Thyroid gland (tissue), 4 donors: ENCODE measurements around the gene UROC1. TPM values are rescaled to one million over a fixed set of nuclear protein-coding genes. Genes with fewer than 3 reads are reported as not detected.

Experiments used
- DNase-seq, 2 donors: peaks; one replicate each; pipeline ENCODE4 v3.0.0-alpha.2; 2019
- H3K27ac ChIP-seq, 3 donors: fragments of 200-600 bp; sonication (generic); 1 replicate in 2 of 3; 2 replicates in 1 of 3; pipeline ENCODE4 v1.5.1; 2016 to 2019; ENCODE audit warnings: mild to moderate bottlenecking in 1 of 3, moderate library complexity in 1 of 3
- H3K27me3 ChIP-seq: fragments of 200-600 bp; sonication (generic); one replicate; pipeline ENCODE4 v1.5.1; 2019
- H3K36me3 ChIP-seq, 2 donors: fragments of 200-600 bp; sonication (generic); one replicate each; pipeline ENCODE4 v1.5.1; 2016 to 2019
- H3K4me1 ChIP-seq, 2 donors: fragments of 200-600 bp; sonication (generic); one replicate each; pipeline ENCODE4 v1.5.1; 2017 to 2019
- H3K4me3 ChIP-seq, 3 donors: fragments of 200-600 bp; sonication (generic); replicated peaks in 1 of 3; 1 replicate in 2 of 3; 2 replicates in 1 of 3; pipeline ENCODE4 v1.5.1; 2016; ENCODE audit warnings: mild to moderate bottlenecking in 1 of 3
- H3K9me3 ChIP-seq: fragments of 200-600 bp; sonication (generic); one replicate; pipeline ENCODE4 v1.5.1; 2017
- POLR2A ChIP-seq, 2 donors: fragments of 450-650 bp; IDR thresholded peaks; one replicate each; pipeline ENCODE4 v1.6.1; 2017; ENCODE audit warnings: antibody characterized with exemption in 2 of 2, mild to moderate bottlenecking in 2 of 2, moderate library complexity in 1 of 2
- WGBS, 2 donors: methylation state at CpG; one replicate each; pipeline ENCODE4 v1.1.5; 2017; 5-methylcytosine and 5-hydroxymethylcytosine counted together
- intact Hi-C: fragments of 100-400 bp; cut with DNase I; formaldehyde crosslinking; loops from one replicate; pipeline ENCODE4 v1.15.1; 2023
- total RNA-seq, 4 donors: library from RNA; depleted of rRNA; stranded (reverse); fragments of >200 nt; gene quantifications; one replicate each; pipeline ENCODE4 v1.2.3, GENCODE V29; 2016
- TF ChIP-seq, protein P1 (sequence below), 6 experiments: fragments of 200-600 bp in 3 of 6; fragments of 450-650 bp in 3 of 6; sonication (generic) in 3 of 6; IDR thresholded peaks; one replicate each; pipeline ENCODE4 v1.5.1; 2016 to 2019; ENCODE audit warnings: antibody characterized with exemption in 6 of 6, mild to moderate bottlenecking in 2 of 6, inconsistent platforms in 1 of 6, moderate library complexity in 1 of 6

Gene UROC1
- total RNA-seq, 4 donors from 2014 or later = not detected

DNA sequence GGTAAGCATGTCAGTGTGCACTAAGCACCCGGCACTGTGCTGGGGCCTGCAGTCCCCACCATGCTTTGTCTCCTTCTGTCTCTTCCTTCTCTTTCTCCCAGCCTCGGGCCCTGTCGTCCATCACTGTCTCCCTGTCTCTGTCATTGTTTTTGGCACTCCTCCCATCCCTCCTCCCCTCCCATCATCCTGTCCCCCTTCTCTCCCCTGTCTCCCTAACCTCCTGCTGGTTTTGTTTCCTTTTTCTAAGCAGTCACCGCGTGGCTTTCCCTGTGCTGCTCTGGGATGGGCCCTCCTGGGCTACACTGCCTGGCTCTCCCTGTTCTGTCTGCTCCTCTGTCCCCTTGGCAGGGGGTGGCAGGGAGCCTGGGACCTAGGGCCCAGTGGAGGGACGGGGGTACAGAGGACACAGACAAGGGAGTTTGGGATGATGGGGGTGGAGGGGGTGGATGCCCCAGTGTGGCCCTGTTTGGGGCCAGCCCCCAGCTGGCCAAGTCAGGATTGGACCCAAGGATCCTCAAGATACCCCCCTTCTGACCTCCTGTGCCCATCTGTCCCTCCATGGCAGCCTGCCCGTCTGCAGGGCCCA is 12.1 kb upstream of the UROC1 start:
- WGBS, 2 donors = 72 to 76% methylated on average over 7 of the region's 7 CpGs
- Histone ChIP-seq H3K4me3 (no peak overlapping the region), H3K4me1 (no peaks in the 10 kb centered on the region), H3K36me3 (no peaks in the 10 kb centered on the region), H3K27ac (no peak overlapping the region), H3K27me3 (no peaks in the 10 kb centered on the region), H3K9me3 (no peaks in the 10 kb centered on the region)
- no peak for DNase-seq
- TF ChIP-seq, protein P1, sequence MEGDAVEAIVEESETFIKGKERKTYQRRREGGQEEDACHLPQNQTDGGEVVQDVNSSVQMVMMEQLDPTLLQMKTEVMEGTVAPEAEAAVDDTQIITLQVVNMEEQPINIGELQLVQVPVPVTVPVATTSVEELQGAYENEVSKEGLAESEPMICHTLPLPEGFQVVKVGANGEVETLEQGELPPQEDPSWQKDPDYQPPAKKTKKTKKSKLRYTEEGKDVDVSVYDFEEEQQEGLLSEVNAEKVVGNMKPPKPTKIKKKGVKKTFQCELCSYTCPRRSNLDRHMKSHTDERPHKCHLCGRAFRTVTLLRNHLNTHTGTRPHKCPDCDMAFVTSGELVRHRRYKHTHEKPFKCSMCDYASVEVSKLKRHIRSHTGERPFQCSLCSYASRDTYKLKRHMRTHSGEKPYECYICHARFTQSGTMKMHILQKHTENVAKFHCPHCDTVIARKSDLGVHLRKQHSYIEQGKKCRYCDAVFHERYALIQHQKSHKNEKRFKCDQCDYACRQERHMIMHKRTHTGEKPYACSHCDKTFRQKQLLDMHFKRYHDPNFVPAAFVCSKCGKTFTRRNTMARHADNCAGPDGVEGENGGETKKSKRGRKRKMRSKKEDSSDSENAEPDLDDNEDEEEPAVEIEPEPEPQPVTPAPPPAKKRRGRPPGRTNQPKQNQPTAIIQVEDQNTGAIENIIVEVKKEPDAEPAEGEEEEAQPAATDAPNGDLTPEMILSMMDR (IDR thresholded peaks at IDR 0.05) = no peak
- TF ChIP-seq POLR2A (IDR thresholded peaks at IDR 0.05) = no peak
- intact Hi-C loops = loop anchor here (5.0 kb wide), 1 partner anchor 928 kb away; no protein-coding TSS in a partner anchor

DNA sequence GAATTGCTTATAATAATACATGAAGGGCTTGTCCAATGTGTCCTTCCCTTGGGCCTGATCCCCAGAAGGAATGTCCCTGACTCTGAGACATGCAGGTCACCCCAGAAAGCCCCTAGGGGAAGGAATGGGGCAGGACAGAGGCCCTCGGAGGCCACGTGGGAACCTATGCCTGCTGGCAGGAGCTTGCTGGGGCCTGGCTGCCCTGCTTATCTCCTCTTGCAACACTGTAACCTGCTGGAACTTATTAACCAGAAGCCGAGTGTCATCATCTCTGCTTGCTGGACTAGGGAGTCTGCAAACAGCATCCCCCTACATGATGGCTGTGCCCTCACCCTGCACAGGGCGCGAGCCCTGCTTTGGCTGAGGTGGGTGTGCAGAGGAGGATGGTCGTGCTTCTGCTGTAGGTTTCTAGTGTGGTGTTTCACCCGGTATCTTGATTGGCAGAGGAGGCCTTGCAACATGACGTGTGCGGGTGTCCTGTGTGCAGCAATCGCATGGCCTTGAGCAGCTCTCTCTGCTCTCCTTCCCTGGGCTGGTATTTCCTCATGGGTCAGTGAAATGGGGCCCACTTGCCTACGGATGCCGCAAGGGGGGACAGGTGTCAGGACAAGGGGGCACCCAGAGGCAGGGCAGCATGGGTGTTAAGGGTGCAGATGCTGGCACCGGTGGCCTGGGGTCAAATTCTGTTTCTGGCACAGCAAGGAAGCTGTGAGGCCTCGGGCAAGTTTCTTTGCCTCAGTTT is 11.4 kb upstream of the UROC1 start:
- DNase-seq = no peak

DNA sequence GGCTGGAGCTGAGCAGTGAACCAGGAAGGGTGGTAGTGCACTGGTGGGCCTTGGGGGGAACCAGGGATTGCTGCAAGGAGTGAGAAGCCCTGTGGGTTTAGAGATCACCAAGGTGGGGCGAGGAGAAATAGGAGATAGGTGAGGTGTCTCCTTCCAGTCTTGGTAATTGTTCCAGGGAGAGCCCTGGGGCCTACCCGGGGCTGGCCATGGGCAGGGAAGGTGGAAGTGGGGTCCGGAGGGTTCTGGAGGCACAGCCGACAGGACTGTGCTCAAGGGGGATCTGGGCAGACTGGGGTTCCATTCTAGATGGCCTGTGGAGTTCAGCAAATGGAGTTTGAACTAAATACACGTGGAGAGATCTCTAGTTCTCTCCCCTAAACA is 10.8 kb upstream of the UROC1 start:
- Histone ChIP-seq H3K4me3 (no peak overlapping the region), H3K4me1 (peaks cover 0 to 8% of the 10 kb centered on the region in 2 donors), H3K27ac (no peak overlapping the region), H3K27me3 (no peaks in the 10 kb centered on the region), H3K9me3 (no peaks in the 10 kb centered on the region), H3K36me3 (no peaks in the 10 kb centered on the region)
- TF ChIP-seq POLR2A (IDR thresholded peaks at IDR 0.05) = no peak
- TF ChIP-seq, protein P1 (IDR thresholded peaks at IDR 0.05) = no peak
- 74 to 83% methylated on average over 5 of the region's 5 CpGs for WGBS, 2 donors
- DNase-seq = no peak
- intact Hi-C loops = loop anchor here (5.0 kb wide), 1 partner anchor 929 kb away; no protein-coding TSS in a partner anchor

More for the DNA sequence above, 11.4 kb upstream of the UROC1 start:
- no peak for TF ChIP-seq POLR2A (IDR thresholded peaks at IDR 0.05)
- TF ChIP-seq, protein P1 (IDR thresholded peaks at IDR 0.05) = no peak
- H3K4me3 ChIP-seq = no peak overlapping the region
- 86 to 88% methylated on average over 10 to 12 of the region's 14 CpGs for WGBS, 2 donors
- intact Hi-C loops = loop anchor here (5.0 kb wide), 1 partner anchor 928 kb away; no protein-coding TSS in a partner anchor
- no peaks in the 10 kb centered on the region for H3K36me3 ChIP-seq
- peaks cover 0 to 5% of the 10 kb centered on the region in 2 donors for H3K4me1 ChIP-seq
- H3K27me3 ChIP-seq = no peaks in the 10 kb centered on the region
- H3K27ac ChIP-seq = no peak overlapping the region
- no peaks in the 10 kb centered on the region for H3K9me3 ChIP-seq

DNA sequence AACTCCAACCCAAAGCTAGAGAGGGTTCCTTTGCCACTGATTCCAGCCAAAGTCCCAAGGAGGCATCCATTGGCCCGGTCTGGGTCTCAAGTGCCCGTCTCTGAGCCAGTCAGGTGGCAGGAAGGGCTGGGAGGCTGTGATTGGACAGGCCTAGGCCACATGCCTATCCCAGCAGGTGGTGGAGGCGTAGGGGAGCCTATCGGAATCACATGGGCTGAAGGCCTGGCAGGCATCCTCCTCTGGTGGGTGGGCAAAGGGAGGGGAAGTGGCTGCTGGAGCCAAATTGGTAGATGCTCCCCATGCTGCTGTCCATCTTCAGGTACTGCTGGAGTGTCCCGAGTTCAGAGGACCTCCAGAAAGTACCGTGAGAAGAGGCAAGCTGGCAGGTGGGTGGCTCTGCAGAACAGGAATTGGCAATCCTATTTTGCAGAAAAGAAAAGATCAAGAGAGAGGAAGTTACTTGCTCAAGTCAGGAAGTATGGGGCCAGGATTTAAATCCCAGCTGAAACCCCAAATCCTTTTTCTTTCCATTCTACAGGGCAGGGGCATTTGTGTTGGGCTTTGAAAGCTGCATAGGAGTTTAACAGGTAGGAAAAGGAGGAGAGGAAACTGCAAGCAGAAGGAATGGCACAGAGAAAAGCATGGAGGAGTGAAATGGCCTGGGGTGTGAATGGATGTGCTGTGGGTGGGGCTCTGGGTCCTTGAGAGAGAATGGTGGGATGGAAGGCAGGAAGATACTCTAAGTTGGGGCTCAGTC is 10.1 kb upstream of the UROC1 start:
- no peaks in the 10 kb centered on the region for H3K36me3 ChIP-seq
- H3K27ac ChIP-seq = no peak overlapping the region
- H3K4me1 ChIP-seq = peaks cover 0 to 8% of the 10 kb centered on the region in 2 donors
- 70 to 90% methylated on average over 3 to 6 of the region's 6 CpGs for WGBS, 2 donors
- TF ChIP-seq, protein P1 (IDR thresholded peaks at IDR 0.05) = no peak
- TF ChIP-seq POLR2A (IDR thresholded peaks at IDR 0.05) = no peak
- no peak for DNase-seq
- no peaks in the 10 kb centered on the region for H3K9me3 ChIP-seq
- no peaks in the 10 kb centered on the region for H3K27me3 ChIP-seq
- no peak overlapping the region for H3K4me3 ChIP-seq
- intact Hi-C loops = loop anchor here (5.0 kb wide), 1 partner anchor 930 kb away; no protein-coding TSS in a partner anchor
